Stimulated activated naive CD4-positive, alpha-beta T cell (primary cell): ENCODE data around the gene TMX2.
"Not testable (repeated sequence)": the region's sequence is repeated elsewhere in the genome, so short reads cannot be mapped to it uniquely, and the experiment has no call there.

Experiments used
- DNase-seq, 6 experiments: peaks; one replicate each; lab custom pipeline; 2025; lab: John Stamatoyannopoulos, UW

TMX2 gene

DNA sequence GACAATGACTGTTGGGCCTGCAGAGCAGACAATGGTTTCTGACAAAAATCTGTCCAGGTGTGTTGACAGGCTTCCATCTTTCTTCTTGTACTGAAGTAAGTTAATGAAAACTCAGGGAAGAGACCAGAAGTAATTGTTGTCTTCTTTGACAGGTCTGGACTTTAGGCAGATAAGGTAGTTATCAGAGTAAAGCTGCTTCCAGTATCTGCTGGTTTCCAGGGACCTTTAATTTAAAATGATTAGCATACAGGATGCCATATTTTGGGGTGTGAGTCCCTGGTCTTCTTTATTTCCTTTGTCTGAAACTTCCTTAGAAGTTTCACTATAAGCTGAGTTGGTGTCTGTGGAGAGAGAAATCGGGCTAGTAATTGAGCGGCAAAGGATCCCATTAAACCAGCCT lies 1.4 kb downstream of the TMX2 start:
- DNase-seq: no peak

DNA sequence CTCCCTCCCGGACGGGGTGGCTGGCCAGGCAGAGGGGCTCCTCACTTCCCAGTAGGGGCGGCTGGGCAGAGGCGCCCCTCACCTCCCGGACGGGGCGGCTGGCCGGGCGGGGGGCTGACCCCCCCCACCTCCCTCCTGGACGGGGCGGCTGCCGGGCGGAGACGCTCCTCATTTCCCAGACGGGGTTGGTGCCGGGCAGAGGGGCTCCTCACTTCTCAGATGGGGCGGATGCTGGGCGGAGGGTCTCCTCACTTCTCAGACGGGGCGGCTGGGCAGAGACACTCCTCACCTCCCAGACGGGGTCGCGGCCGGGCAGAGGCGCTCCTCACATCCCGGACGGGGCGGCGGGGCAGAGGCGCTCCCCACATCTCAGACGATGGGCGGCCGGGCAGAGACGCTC lies 4.3 kb downstream of the TMX2 start:
- not testable (repeated sequence) for DNase-seq

DNA sequence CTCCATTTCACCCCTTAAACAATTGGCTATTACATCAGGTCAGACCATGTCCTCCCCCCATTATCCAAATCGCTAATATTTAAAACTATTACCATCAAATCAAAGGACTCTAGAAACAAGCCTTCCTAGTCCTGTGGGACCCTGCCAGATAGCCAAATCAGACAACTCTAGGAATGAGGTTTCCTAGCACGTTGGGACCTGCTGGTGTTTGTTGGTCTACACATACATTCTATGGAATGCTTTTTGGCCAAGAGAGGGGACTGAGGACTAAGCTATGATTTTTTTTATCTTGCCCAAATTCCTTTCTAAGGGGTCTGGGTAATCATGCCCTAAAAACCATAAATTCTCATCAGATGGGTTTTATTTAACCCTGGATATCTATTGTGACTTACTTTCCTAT lies 14.8 kb downstream of the TMX2 start:
- DNase-seq: no peak

DNA sequence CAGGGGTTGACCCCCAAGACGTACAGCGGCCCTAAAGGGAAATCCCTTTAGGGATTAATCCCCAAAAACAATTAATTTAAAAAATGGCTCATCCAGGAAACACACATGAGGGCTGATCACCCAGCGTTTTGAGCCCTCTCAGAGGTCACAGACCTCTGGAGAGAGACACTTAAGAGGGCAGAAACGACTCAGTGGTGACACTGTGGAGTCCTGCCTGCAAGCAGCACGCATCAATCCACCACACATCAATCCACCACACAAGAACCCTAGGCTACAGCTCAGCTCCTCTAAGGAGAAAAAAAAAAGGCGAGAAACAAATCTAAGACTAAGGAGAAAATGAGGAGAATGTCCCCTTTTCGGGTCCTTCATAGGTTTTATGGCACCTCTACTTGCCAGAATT lies 16.4 kb downstream of the TMX2 start:
- DNase-seq: no peak

DNA sequence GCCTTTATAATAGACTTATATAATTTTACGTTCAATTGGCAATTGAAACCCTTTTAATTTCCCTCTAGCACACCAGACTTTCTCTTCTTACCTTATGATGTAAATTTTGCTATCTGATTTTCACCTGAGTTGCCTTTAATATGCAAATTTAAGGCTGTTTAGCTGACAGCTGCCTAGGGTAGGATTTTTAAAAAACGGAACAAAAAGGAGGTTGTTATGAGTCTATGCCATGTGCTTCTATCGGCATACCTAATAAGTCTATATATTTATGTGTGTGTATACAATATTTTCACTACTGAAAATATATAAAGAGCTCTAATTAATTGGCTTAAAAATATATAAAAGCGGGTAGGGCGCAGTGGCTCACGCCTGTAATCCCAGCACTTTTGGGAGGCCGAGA lies 17.1 kb downstream of the TMX2 start:
- no peak for DNase-seq

DNA sequence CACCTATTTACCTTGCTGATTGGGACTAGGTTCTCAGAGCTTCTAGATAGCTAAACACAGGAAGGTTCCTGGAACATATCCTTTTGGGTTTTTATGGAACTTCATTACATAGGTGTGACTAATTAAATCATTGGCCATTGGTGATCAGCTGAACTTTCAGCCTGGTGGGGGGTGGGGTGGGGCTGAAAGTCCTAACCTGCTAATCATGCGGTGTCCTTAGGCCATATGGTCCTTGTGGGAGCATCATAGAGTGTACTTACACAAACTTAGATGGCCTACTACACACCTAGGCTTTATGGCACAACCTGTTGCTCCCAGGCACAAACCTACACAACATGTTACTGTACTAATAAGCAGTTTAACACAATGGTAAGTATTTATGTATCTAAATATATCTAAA lies 20.3 kb downstream of the TMX2 start:
- no peak for DNase-seq

DNA sequence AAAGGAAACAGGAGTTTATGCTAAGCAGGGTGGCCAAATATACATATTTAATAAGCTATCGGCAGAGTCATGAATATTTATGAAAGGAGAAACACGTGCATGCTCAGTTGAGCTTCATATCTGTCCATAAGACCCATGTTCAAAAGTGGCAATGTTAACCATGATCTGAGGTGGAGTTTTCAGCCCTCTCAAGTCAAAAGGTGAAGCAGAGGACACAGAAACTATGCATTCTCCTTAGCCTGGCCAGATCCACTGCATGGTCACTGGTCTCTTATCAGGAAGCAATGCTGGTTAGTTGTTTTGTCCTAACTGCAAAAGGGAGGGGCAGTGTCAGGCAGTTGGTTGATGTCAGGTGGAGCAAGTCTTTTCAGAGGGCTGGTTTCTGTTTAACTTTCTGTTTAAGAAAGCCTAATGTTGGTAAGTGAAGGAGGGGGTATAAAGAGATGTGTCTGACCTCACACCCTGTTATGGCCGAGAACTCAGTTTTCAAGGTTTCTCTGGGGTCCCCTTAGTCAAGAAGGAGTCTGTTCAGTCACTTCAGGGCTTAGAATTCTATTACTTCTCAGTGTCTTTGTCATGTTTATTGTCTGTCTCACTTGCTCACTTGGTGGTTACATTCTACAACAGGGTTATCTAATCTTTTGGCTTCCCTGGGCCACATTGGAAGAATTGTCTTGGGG lies 23.4 kb downstream of the TMX2 start:
- DNase-seq: no peak

DNA sequence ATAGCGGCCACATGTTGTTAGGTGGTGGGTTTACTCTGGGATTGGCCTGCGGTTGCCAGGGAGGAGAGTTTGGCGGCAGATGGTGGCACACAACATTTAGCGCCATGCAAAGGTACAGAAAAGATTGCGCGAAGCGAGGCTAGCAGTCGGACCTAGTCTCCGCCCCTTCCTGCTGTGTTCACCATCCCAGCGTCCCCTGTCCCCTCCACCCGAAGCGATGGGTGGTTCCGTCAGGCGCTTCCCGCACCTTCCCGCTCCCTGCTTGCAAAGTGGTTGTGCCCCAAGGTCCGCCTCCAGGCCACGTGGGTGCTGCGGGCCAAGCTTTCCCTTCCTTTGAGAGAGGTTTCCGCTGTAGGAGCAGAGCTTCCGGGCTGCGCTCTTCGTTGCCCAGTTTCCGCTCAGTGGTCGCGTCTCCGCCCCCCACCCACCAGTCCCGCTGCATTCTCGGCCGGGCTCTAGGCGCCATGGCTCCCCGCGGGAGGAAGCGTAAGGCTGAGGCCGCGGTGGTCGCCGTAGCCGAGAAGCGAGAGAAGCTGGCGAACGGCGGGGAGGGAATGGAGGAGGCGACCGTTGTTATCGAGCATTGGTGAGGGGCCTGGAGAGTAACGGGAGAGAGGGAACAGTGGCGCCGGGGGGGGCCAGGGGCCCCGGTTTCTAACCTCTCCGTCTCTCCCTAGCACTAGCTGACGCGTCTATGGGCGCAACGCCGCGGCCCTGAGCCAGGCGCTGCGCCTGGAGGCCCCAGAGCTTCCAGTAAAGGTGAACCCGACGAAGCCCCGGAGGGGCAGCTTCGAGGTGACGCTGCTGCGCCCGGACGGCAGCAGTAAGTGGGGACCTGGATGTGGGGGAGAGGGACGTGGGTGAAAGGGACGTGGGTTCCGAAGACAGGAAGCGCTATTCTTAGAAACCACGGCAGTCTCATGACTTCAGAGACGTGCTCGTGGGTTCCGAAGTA lies 29.0 kb downstream of the TMX2 start, which contains the start of gene SELENOH:
Gene SELENOH (plus strand): TSS at position 360 of the 955 bp plus-strand sequence. CDS start 105 bp downstream, at position 465.
- DNase-seq: peak; percentile 86 to 91 (median 88)

GRCh38 chr11:57742087-57742452 lies 29.7 kb downstream of the TMX2 start:
- DNase-seq: peak in 1 of 6 experiments; percentile 31

GRCh38 chr11:57744357-57744756 lies 32.0 kb downstream of the TMX2 start:
- DNase-seq: no peak

DNA sequence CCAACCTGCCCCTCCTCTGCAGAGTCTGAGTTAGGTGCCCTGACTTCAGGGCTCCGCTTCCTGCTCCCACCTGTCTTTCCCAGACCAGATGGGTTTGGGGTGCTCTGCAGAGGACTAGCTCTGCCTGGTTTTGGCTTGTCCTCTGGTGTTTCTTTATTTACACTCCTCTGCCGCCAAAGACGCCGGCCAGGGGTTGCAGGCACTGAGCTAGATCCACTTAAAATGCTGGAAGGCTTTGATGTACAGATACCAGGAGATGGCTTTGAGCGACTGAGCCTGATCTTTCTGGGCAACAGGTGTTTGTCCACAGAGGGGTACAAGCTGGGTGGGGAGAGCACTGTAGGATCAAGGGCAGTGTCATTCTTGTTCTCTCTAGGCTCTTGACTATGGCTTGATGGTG lies 32.8 kb downstream of the TMX2 start:
- no peak for DNase-seq

- DNase-seq: no peak
These were observed 34.5 kb downstream of the TMX2 start for GRCh38 chr11:57746920-57747319.

DNA sequence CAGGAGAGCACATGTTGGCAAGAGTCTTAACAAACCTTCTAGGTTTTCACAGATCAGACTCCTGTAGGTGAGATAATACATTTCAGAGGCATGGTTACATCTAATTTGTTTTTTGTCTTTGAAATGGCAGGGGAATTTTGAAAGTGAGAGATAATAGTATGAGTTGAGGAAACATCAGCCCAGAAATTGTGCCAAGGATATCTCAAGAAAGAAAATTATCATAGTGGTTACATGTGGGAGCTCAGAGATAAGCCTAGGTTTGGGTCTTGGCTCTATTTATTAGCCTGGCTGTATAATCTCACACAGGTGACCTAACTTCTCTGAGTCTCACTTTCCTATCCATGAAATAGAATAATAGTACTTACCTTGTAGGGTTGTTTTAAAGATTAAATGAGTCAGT lies 38.8 kb downstream of the TMX2 start:
- no peak for DNase-seq

DNA sequence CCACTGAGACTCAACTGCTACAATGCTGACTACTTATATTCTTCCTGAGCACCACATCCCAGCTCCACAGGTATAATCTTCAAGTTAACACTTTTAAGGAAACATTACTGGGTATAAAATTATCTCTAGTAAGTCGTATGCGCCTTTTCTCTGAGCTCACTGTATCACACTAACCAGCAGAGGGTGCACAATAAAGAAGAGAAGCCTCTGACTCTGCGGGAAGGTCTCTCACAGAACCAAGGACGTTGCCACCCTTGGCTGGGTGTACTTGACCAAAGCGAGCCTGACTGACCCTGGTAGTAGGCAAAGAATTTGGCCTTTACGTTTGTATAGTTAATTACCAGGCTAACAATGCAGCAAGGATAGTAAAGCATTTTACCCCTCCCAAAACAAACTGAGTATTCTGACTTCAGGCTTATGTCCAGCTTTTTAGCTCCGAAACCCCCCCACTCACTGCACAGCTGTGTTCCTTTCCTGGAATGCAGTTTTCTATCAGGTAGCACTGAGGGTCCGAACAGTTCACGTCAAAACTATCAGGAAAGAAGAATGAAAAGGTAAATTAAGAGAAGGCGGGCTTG lies 39.4 kb downstream of the TMX2 start, which contains the start of gene BTBD18:
Gene BTBD18 (minus strand): TSS at position 144 of the 578 bp plus-strand sequence. CDS start 631 bp downstream, outside the sequence.
- DNase-seq: no peak

- DNase-seq: no peak
These were observed 40.6 kb downstream of the TMX2 start for GRCh38 chr11:57752954-57753353.

- no peak for DNase-seq
These were observed 45.8 kb downstream of the TMX2 start for GRCh38 chr11:57758174-57758573.

DNA sequence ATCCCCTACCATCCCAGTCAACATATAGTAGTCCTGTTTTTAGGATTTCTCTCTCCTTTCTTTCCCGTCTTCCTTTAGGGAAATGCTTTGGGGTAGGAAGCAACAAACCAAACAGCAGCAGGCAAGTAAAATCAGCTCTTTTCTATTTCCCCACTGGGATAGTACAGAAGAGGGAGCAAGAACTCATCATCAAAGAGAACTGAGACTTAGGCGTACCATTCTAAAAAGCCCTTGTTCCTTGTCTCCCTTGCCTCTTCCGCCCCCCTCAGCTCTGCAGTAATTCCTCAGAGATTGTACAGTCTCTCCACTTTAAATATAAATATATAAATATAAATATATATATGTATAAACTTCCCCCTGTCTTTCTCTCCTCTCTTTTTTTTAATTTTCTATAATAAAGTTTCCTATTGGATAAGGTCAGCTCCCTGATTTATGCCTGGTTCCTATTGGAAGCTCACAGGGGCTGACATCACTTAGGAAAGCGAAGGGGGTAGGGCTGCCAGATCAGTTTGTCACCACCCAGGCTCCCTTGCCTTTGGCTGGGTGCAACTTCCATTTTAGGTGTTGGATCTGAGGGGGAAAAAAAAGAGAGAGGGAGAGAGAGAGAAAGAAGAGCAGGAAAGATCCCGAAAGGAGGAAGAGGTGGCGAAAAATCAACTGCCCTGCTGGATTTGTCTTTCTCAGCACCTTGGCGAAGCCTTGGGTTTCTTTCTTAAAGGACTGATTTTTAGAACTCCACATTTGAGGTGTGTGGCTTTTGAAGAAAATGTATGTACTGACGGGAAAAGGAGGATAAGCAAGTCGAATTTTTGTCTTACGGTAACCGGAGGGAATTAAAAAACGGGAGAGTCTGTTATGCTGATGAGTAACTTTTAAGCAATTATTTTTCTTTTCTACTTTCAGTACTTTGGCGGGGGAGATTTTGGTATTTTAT lies 49.2 kb downstream of the TMX2 start, which contains the start of gene CTNND1:
Gene CTNND1 (plus strand): TSS at position 502 of the 934 bp plus-strand sequence. CDS start 29,677 bp downstream, outside the sequence.
- no peak for DNase-seq

- DNase-seq: no peak
These were observed 50.0 kb downstream of the TMX2 start for GRCh38 chr11:57762235-57762861.

DNA sequence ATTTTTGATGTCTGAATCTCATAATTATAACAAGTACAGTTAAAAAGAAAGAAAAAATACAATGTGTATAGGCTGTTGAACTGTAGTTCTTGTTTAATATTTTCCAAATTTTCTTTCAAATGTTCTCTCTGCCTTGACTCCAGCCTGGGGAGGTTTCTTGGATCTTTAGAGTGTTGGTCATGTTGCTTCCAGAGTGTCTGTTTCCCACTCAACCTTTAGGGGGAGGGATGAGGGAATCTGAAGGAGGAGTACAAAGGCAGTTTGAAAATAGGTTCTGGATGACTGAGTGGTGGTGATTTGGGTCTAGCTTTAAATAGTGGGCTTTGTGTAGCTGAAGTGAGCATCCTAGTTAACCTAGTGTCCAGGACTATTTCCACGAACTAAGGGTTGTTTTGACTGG lies 51.2 kb downstream of the TMX2 start:
- DNase-seq: no peak

GRCh38 chr11:57764021-57764420 lies 51.6 kb downstream of the TMX2 start:
- no peak for DNase-seq

- no peak for DNase-seq
These were observed 52.2 kb downstream of the TMX2 start for GRCh38 chr11:57764566-57764965.
